Endothelial cell of umbilical vein (primary cell): Measurements from ENCODE around the gene SMIM38.

ENCODE experiments used
- CTCF ChIP-seq, 2 donors: IDR thresholded peaks; 1 replicate in 1 of 2; 2 replicates in 1 of 2; pipeline ENCODE4 v1.5.1; 2011; ENCODE audit warnings: low read length in 2 of 2, mild to moderate bottlenecking in 2 of 2, moderate library complexity in 2 of 2, control low read depth in 1 of 2, inconsistent platforms in 1 of 2, low read depth in 1 of 2; ENCODE audit not compliant: insufficient read depth in 1 of 2; ENCODE audit errors: extremely low read depth in 1 of 2
- EZH2 ChIP-seq: IDR thresholded peaks from 2 replicates; pipeline ENCODE4 v1.6.1; 2012; ENCODE audit warnings: borderline replicate concordance, low read depth, mild to moderate bottlenecking, moderate library complexity, low read length, inconsistent platforms; ENCODE audit not compliant: severe bottlenecking
- FOS ChIP-seq: IDR thresholded peaks from 2 replicates; pipeline ENCODE4 v1.6.1; 2011; ENCODE audit warnings: mild to moderate bottlenecking, low read length, moderate library complexity, borderline replicate concordance; ENCODE audit not compliant: insufficient read depth
- GATA2 ChIP-seq: IDR thresholded peaks from 2 replicates; pipeline ENCODE4 v1.7.0; 2011; ENCODE audit warnings: low read depth, mild to moderate bottlenecking, moderate library complexity, mixed read lengths, low read length; ENCODE audit not compliant: insufficient read length, insufficient read depth
- JUN ChIP-seq: IDR thresholded peaks from 2 replicates; pipeline ENCODE4 v1.6.1; 2011; ENCODE audit warnings: borderline replicate concordance, low read depth; ENCODE audit not compliant: insufficient read length, insufficient read depth
- MAX ChIP-seq: IDR thresholded peaks from 2 replicates; pipeline ENCODE4 v1.6.1; 2011; ENCODE audit not compliant: insufficient read depth, insufficient read length
- MYC ChIP-seq: IDR thresholded peaks from one replicate; pipeline ENCODE4 v1.6.1; 2011; ENCODE audit warnings: mild to moderate bottlenecking, low read depth, low read length
- POLR2A ChIP-seq: IDR thresholded peaks from 2 replicates; pipeline ENCODE4 v1.6.1; 2012; ENCODE audit warnings: low read depth, mild to moderate bottlenecking, control low read depth, low read length
- POLR2AphosphoS5 ChIP-seq: IDR thresholded peaks from 2 replicates; pipeline ENCODE4 v1.6.1; 2012; ENCODE audit warnings: low read depth, mild to moderate bottlenecking, control low read depth, low read length, moderate library complexity; ENCODE audit not compliant: insufficient read depth

GRCh38 chr11:69107413-69107812 lies 48.3 kb upstream of the SMIM38 start:
- TF ChIP-seq MAX (no peak), POLR2A (no peak), POLR2AphosphoS5 (no peak), CTCF (IDR thresholded peaks at IDR 0.05; ENCODE audit: extremely low read depth in 1 of 2, insufficient read depth in 1 of 2, low read depth in 1 of 2, low read length in 2 of 2) (no peak), GATA2 (no peak), JUN (no peak), EZH2 (no peak), MYC (no peak), FOS (no peak)
